ENCODE measurements around the gene DCC. TPM values are rescaled to one million over a fixed set of nuclear protein-coding genes. Genes with fewer than 3 reads are reported as not detected.

The DCC gene
- total and polyA plus RNA-seq, 2 experiments from 2014 or later, result 0.53 to 0.73 TPM

DNA sequence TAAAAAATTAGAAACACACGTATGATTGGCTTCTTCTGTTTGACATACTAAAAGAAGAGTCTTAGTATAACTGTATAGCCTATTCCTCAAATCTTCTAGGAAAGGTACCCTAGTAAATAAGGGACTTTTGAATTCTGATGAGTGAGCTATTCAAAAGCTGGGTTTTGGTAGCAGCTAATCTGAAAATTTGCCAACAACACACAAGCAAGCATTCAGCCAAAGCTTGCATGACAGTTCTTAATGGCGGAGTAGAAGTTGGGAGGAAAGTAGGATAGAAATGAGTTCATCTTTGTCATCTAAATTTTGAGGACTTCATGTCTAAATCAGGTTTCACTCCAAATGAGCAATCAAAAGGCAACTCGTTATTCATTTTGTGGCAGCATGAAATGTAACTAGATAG, 1071.5 kb downstream of the DCC start:
- peaks cover 3% of the 10 kb centered on the region; the same call in 1 of the 2 replicates for H3K4me1 ChIP-seq (ENCODE audit: insufficient read depth)
- no peak overlapping the region for H3K27ac ChIP-seq (ENCODE audit: low read depth)
- H3K79me2 ChIP-seq (replicated peaks; ENCODE audit: insufficient read depth), result no peaks in the 10 kb centered on the region
- ATAC-seq (no peak), DNase-seq (ENCODE audit: low spot score) (no peak)
- no peaks in the 10 kb centered on the region for H3K36me3 ChIP-seq (ENCODE audit: insufficient read depth)
- Mint-ChIP-seq H3K27me3 (ENCODE audit: insufficient read depth, low read depth, poor library complexity) (no peaks in the 10 kb centered on the region), H3K36me3 (ENCODE audit: low read depth) (no peaks in the 10 kb centered on the region), H3K4me3 (no peak overlapping the region), H3K4me1 (peaks cover 10% of the 10 kb centered on the region; the same call in 2 of the 3 replicates), H3K9me3 (no peaks in the 10 kb centered on the region), H3K27ac (no peak overlapping the region)
- H3K4me2 ChIP-seq, result no peak overlapping the region
- H2AFZ ChIP-seq, result no peak overlapping the region
- H3F3A ChIP-seq (replicated peaks; ENCODE audit: low read depth), result no peaks in the 10 kb centered on the region
- TF ChIP-seq CREB1 (CRISPR knock-in tag; IDR thresholded peaks at IDR 0.05; ENCODE audit: low read depth), result no peak
- no peak for TF ChIP-seq ZNF114 (CRISPR knock-in tag; IDR thresholded peaks at IDR 0.05)
- TF ChIP-seq EZH2phosphoT487 (IDR thresholded peaks at IDR 0.05; ENCODE audit: unreplicated experiment), result no peak
- TF ChIP-seq, protein P1, sequence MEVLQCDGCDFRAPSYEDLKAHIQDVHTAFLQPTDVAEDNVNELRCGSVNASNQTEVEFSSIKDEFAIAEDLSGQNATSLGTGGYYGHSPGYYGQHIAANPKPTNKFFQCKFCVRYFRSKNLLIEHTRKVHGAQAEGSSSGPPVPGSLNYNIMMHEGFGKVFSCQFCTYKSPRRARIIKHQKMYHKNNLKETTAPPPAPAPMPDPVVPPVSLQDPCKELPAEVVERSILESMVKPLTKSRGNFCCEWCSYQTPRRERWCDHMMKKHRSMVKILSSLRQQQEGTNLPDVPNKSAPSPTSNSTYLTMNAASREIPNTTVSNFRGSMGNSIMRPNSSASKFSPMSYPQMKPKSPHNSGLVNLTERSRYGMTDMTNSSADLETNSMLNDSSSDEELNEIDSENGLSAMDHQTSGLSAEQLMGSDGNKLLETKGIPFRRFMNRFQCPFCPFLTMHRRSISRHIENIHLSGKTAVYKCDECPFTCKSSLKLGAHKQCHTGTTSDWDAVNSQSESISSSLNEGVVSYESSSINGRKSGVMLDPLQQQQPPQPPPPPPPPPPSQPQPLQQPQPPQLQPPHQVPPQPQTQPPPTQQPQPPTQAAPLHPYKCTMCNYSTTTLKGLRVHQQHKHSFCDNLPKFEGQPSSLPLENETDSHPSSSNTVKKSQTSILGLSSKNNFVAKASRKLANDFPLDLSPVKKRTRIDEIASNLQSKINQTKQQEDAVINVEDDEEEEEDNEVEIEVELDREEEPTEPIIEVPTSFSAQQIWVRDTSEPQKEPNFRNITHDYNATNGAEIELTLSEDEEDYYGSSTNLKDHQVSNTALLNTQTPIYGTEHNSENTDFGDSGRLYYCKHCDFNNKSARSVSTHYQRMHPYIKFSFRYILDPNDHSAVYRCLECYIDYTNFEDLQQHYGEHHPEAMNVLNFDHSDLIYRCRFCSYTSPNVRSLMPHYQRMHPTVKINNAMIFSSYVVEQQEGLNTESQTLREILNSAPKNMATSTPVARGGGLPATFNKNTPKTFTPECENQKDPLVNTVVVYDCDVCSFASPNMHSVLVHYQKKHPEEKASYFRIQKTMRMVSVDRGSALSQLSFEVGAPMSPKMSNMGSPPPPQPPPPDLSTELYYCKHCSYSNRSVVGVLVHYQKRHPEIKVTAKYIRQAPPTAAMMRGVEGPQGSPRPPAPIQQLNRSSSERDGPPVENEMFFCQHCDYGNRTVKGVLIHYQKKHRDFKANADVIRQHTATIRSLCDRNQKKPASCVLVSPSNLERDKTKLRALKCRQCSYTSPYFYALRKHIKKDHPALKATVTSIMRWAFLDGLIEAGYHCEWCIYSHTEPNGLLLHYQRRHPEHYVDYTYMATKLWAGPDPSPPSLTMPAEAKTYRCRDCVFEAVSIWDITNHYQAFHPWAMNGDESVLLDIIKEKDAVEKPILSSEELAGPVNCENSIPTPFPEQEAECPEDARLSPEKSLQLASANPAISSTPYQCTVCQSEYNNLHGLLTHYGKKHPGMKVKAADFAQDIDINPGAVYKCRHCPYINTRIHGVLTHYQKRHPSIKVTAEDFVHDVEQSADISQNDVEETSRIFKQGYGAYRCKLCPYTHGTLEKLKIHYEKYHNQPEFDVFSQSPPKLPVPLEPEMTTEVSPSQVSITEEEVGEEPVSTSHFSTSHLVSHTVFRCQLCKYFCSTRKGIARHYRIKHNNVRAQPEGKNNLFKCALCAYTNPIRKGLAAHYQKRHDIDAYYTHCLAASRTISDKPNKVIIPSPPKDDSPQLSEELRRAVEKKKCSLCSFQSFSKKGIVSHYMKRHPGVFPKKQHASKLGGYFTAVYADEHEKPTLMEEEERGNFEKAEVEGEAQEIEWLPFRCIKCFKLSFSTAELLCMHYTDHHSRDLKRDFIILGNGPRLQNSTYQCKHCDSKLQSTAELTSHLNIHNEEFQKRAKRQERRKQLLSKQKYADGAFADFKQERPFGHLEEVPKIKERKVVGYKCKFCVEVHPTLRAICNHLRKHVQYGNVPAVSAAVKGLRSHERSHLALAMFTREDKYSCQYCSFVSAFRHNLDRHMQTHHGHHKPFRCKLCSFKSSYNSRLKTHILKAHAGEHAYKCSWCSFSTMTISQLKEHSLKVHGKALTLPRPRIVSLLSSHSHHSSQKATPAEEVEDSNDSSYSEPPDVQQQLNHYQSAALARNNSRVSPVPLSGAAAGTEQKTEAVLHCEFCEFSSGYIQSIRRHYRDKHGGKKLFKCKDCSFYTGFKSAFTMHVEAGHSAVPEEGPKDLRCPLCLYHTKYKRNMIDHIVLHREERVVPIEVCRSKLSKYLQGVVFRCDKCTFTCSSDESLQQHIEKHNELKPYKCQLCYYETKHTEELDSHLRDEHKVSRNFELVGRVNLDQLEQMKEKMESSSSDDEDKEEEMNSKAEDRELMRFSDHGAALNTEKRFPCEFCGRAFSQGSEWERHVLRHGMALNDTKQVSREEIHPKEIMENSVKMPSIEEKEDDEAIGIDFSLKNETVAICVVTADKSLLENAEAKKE (CRISPR knock-in tag; IDR thresholded peaks at IDR 0.05), result no peak
- TF ChIP-seq, protein P2, sequence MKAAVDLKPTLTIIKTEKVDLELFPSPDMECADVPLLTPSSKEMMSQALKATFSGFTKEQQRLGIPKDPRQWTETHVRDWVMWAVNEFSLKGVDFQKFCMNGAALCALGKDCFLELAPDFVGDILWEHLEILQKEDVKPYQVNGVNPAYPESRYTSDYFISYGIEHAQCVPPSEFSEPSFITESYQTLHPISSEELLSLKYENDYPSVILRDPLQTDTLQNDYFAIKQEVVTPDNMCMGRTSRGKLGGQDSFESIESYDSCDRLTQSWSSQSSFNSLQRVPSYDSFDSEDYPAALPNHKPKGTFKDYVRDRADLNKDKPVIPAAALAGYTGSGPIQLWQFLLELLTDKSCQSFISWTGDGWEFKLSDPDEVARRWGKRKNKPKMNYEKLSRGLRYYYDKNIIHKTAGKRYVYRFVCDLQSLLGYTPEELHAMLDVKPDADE (IDR thresholded peaks at IDR 0.05), result no peak
- TF ChIP-seq STAT1 (IDR thresholded peaks at IDR 0.05; ENCODE audit: unreplicated experiment), result no peak
- TF ChIP-seq EZH2 (IDR thresholded peaks at IDR 0.05; ENCODE audit: low read depth, unreplicated experiment), result no peak
- TF ChIP-seq JUNB (IDR thresholded peaks at IDR 0.05; ENCODE audit: unreplicated experiment), result no peak
- no peak for TF ChIP-seq ZNF331 (CRISPR knock-in tag; IDR thresholded peaks at IDR 0.05; ENCODE audit: low read depth)
- TF ChIP-seq, protein P3, sequence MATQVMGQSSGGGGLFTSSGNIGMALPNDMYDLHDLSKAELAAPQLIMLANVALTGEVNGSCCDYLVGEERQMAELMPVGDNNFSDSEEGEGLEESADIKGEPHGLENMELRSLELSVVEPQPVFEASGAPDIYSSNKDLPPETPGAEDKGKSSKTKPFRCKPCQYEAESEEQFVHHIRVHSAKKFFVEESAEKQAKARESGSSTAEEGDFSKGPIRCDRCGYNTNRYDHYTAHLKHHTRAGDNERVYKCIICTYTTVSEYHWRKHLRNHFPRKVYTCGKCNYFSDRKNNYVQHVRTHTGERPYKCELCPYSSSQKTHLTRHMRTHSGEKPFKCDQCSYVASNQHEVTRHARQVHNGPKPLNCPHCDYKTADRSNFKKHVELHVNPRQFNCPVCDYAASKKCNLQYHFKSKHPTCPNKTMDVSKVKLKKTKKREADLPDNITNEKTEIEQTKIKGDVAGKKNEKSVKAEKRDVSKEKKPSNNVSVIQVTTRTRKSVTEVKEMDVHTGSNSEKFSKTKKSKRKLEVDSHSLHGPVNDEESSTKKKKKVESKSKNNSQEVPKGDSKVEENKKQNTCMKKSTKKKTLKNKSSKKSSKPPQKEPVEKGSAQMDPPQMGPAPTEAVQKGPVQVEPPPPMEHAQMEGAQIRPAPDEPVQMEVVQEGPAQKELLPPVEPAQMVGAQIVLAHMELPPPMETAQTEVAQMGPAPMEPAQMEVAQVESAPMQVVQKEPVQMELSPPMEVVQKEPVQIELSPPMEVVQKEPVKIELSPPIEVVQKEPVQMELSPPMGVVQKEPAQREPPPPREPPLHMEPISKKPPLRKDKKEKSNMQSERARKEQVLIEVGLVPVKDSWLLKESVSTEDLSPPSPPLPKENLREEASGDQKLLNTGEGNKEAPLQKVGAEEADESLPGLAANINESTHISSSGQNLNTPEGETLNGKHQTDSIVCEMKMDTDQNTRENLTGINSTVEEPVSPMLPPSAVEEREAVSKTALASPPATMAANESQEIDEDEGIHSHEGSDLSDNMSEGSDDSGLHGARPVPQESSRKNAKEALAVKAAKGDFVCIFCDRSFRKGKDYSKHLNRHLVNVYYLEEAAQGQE (IDR thresholded peaks at IDR 0.05; ENCODE audit: unreplicated experiment), result no peak
- TF ChIP-seq NANOG (IDR thresholded peaks at IDR 0.05; ENCODE audit: borderline replicate concordance), result no peak
- TF ChIP-seq, protein P4, sequence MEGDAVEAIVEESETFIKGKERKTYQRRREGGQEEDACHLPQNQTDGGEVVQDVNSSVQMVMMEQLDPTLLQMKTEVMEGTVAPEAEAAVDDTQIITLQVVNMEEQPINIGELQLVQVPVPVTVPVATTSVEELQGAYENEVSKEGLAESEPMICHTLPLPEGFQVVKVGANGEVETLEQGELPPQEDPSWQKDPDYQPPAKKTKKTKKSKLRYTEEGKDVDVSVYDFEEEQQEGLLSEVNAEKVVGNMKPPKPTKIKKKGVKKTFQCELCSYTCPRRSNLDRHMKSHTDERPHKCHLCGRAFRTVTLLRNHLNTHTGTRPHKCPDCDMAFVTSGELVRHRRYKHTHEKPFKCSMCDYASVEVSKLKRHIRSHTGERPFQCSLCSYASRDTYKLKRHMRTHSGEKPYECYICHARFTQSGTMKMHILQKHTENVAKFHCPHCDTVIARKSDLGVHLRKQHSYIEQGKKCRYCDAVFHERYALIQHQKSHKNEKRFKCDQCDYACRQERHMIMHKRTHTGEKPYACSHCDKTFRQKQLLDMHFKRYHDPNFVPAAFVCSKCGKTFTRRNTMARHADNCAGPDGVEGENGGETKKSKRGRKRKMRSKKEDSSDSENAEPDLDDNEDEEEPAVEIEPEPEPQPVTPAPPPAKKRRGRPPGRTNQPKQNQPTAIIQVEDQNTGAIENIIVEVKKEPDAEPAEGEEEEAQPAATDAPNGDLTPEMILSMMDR (conservative IDR thresholded peaks at IDR 0.05; ENCODE audit: low read depth in 2 of 2), result no peak
- TF ChIP-seq POLR2AphosphoS5 (IDR thresholded peaks at IDR 0.05; ENCODE audit: low read depth), result no peak
- no peaks in the 10 kb centered on the region for H3K9me2 ChIP-seq (ENCODE audit: insufficient read depth)
- no peaks in the 10 kb centered on the region for H3K27me3 ChIP-seq (ENCODE audit: insufficient read depth)
- no peaks in the 10 kb centered on the region for H4K20me1 ChIP-seq (replicated peaks; ENCODE audit: insufficient read depth)
- no peak overlapping the region for H3K4me3 ChIP-seq

Data from GM23338 (cell line).